ENCODE results near the gene HTD2.
A peak's percentile ranks its signal among the peaks of the same experiment; 100 is the strongest.
"Not testable (repeated sequence)": the region's sequence is repeated elsewhere in the genome, so short reads cannot be mapped to it uniquely, and the experiment has no call there.

Gene HTD2

DNA sequence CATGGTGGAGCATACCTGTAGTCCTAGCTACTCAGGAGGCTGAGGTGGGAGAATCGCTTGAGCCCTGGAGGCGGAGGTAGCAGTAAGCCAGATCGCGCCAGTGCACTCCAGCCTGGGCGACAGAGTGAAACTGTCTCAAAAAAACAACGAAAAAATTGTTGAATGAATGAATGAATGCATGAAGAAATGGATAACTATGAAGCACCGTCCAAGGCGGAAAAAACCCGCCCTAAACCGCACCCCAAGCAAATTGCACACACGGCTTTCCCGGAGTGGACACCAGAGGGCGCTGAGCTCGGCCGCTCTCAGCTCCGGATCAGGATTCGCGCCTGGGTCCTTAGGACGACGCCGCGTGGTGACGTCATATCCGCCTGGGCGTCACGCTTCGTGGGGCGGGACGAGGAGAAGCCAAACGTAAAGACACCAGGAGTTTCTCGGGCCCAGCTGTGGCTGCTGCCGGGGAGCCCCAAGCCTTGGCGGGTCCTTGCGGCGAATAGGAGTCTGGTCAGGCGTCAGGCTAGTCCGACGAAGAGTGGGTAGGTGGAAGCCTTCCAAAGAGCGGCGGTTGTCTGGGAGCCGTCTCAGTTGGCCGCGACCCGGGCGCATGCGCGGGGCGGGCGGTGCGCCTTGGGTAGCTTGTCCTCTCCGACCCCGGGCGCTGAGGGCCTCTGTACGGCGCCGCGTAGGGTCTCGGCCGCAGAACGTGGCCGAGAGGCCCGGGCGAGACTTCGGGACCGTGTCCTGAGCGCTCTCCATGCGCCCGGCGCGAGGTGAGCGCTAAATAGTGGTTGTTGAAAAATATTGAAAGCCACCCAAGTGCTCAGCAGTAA, at the start of gene HTD2, which contains the start of gene RPP14:
Gene HTD2, plus strand, starts transcription at position 639 of the 830 bp plus-strand sequence. CDS start 11,094 bp downstream, outside the sequence.
Gene RPP14, plus strand, starts transcription at position 364 of the 830 bp plus-strand sequence. CDS start 4,085 bp downstream, outside the sequence.
- peak; percentile 83 for DNase-seq

DNA sequence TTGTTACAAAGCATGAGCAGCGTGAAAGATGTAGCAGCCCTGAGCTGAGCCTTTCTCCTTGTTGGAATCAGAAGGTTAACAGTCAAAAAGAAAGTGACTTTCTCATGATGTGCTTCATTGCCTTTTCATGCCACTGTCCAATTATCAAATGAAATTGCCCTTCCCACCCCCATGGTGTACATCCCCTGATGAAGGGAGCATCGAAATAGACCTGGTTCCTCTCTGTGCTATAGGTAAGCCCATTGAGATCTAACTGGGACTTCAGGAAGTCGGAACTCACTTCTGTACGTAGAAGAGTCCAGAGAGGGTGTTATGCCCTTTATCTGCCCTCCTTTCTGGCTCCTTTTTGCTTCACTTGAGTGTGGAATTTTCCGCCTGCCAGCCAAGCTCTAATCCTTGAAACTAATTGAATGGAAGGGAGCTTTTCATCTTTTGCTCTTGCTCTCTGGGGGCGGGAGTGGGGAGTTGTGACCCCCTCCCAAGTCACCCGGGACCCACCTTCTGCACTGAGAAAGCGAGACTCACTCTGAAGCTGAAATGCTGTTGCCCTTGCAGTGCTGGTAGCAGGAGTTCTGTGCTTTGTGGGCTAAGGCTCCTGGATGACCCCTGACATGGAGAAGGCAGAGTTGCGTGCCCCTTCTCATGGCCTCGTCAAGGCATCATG, 47.8 kb upstream of the HTD2 start:
- no peak for DNase-seq

DNA sequence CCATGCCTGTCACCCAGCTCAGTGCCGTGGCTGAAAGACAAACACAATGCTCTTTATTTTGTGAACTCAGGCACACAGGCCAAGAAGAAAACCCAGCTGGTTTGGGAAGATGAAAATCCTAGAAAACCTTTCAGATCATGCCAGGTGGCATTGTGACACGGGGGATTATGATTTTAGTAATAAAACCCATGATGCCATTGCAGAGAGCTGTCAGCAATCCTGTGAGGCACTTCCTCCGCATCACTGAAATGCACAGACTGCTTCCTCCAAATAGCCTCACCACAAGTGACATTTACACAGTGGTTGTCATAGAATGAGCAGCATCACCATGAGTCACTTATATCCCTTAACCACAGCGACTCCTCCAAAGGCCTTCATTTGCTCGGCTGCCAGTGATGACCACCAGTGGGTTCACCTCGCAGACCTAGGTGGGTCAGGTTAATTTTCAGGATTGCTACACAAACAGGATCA, 46.0 kb upstream of the HTD2 start:
- DNase-seq, result no peak

DNA sequence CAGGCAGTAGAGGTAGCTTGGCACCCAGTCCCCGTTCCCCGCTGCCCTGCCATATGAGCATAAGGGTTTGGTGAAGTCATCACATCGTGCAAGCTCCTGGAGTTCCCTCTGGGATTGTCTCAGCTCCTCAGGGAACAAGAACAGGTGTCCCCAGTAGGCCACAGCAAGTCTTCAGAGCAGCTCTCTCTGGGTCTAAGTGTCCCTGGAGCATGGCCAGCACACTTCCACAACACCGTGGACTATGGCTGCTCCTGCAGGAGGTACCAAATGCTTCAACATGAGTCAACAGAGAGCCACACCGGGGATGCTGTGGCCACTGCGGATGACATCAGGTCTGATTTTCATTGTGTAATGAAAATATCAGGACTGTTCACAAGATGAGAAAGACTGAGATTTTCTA, 45.6 kb upstream of the HTD2 start:
- no peak for DNase-seq

DNA sequence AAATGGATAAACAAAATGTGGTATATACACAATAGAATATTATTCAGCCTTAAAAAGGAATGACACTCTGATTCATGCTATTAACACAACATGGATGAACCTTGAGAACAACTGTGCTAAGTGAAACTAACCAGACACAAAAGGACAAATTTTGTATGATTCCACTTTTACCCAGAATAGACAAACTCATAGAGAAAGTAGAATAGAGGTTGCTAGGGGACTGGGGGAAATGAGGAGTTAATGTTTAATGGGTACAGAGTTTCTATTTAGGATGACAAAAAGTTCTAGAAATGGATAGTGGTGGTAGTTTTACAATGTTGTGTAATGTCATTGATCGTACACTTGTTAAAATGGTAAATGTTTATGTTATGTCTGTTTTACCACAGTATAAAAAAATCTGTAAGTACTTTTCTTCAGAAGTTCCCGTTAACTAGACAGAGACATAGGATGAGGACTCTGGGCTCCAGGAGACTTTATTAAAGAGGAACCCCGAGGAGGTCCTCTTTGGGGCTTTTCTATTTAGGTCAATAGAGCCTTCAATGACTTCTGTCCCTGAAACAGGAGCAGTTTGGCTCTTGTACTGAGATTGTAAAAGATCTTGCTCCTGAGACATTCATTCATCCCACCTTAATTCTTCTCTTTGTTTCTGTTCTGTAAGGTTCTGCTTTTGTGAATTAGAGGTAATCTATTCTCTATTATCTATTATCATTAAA, 44.2 kb upstream of the HTD2 start:
- DNase-seq, result no peak

DNA sequence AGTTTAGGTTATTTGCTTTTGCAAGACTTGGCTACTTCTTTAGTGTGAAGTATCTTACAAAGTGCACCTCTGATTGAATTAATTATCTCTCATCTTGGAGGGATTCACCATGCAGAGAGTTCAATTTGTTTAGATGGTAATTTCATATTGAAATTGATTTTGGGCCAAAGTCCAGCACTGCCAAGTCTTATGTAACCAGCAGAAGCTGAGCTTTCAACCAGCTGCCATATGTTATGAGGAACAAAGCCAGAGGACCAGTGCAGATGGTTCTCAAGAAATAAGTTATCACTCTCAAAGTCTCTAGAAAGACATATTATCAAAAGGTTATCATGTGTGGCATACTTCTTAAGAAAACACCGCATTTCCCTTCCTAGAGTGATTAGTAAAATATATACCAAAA, 39.7 kb upstream of the HTD2 start:
- no peak for DNase-seq

DNA sequence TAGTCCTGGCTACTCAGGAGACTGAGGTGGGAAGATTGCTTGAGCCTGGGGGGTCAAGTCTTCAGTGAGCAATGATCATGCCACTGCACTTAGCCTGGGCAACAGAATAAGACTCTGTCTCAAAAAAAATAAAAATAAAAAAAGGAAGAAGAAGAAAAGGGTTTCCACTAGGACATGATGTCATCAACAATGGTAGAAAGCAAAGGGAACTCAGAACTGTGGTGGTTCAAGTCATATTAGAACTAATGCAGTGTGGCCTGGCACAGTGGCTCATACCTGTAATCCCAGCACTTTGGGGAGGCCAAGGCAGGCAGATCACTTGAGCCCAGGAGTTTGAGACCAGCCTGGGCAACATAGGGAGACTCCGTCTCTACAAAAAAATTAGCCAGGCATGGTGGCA, 38.8 kb upstream of the HTD2 start:
- DNase-seq, result not testable (repeated sequence)

DNA sequence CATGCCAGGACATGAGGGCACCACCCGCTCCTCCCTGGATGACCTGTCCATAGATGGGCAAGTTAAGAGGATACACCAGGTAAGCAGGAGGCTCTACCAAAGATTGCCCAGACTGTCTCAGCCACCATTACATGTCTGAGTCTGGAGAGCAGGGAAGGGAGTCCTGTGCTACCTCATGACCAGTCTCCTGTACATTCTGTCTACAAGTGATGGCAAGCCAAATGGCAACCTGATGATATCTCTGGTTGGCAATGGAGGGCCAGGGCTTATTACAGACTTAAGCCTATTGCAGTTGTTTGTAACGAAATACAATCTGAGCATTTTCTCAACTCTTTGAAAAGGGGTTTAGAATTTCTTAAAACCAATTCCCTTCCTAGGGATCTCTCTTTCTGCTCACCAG, 37.0 kb upstream of the HTD2 start:
- no peak for DNase-seq

DNA sequence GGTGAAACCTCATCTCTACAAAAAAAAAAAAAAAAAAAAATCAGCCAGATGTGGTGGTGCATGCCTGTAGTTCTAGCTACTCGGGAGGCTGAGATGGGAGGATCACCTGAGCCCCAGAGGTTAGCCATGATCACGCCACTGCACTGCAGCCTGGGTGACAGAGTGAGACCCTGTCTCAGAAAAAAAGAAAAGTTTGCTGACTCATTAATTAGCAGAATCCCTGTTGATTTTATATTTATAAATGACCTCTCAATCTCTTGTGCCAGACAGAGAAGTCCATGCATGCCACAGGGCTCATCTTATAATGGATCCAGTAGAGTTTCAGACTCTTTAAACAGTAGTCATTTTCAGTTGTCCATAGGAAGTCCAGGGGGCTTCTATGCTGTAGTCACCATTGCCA, 35.8 kb upstream of the HTD2 start:
- no peak for DNase-seq

DNA sequence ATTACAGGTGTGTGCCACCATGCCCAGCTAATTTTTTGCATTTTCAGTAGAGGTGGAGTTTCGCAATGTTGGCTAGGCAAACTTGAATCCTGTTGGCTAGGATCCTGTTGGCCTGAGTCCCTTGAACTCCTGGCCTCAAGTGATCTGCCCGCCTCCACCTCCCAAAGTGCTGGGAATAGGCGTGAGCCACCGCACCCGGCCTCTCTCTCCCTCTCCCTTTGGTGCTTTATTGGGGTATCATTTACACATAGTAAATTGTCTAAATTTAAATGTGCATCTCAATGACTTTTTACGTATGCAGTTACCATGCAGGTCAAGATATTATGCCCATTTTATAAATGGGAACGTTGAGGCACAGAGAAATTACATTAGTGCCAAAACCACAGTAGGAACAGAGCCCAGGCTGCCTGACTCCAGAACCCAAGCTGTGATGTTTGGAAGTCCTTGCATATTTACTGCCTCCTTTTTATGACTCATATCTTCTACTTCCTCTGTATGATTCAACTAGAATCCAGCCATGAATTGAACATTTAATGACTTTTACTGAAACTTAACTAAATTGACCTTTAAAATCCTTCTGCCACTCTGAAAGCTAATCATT, 34.3 kb upstream of the HTD2 start:
- DNase-seq, result no peak

DNA sequence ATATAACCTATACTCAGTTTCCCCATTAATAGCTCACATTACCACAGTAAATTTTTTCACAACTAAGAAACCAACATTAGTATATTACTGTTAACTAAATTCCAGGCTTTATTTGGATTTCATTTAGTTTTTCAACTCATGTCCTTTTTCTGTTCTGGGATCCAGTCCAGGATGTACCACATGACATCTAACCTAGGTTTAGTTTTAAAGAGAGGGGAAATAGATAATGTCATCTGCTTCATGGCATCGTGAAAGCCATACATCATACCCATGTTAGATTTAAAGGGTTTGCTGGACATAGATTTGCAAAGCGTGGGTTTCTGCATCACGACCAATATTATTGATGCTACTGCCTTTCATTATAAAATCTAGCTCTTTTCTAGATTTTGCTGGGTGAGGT, 33.4 kb upstream of the HTD2 start:
- DNase-seq, result no peak

DNA sequence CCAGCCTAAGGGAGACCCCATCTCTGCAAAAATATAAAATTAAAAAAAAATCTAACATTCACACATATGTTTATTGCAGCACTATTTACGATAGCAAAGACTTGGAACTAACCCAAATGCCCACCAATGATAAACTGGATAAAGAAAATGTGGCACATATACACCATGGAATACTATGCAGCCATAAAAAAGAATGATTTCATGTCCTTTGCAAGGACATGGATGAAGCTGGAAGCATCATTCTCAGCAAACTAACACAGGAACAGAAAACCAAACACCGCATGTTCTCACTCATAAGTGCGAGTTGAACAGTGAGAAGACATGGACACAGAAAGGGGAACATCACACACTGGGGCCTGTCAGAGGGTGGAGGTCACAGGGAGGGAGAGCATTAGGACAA, 33.0 kb upstream of the HTD2 start:
- DNase-seq, result not testable (repeated sequence)

DNA sequence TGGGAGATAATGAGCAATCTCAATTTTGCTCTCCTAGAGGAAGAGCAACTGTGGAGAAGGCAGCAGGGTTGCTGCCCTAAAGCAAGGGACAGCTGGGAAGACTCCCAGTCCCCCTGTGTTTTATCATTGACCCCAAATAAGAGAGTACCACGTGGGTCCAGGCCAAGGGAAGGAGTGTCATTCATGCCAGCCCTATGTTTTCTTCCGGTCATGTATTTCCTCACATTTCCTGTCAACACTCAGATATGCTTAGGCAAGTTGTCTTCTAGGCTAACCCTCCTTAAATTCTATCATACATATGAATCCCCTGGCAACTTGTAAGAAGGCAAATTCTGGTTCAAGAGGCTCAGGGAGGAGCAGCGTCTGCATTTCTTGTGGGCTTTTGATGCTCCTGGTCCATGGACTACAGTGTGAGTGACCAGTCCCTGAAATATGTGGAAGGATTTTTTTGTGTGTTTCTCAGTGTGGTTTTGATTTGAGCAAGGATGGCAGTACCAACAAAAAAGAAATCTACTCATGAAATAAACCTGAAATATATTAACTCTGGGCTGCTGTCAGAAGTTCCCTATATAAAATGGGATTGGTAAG, 32.2 kb upstream of the HTD2 start:
- DNase-seq, result no peak

DNA sequence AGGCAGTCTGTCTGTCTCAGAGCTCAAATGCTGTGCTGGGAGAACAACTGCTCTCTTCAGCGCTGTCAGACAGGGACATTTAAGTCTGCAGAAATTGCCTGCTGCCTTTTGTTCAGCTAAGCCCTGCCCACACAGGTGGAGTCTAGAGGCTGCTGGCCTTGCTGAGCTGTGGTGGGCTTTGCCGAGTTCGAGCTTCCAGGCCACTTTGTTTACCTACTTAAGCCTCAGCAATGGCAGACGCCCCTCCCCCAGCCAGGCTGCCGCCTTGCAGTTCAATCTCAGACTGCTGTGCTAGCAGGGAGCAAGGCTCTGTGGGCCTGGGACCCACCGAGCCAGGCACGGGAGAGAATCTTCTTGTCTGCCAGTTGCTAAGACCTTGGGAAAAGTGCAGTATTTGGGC, 25.3 kb upstream of the HTD2 start:
- DNase-seq, result no peak

DNA sequence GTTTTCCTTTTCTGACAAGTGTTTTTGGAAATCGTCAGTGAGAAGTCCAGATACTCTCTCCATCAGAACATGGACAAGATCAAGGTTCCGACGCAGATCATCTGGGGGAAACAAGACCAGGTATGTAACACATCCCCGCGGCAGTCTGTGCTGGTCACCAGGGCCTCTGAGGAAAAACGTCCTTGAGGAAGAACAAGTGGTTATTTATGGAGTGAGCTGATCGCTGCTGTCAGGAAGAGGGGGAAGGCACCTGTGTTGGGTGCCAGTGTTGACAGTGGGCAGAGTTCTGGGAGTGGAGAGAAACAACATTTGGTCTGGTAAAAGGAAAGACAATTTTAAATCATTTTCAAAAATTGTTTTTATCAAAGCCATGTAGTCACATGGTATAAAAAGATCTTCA, 21.0 kb upstream of the HTD2 start:
- DNase-seq, result no peak

DNA sequence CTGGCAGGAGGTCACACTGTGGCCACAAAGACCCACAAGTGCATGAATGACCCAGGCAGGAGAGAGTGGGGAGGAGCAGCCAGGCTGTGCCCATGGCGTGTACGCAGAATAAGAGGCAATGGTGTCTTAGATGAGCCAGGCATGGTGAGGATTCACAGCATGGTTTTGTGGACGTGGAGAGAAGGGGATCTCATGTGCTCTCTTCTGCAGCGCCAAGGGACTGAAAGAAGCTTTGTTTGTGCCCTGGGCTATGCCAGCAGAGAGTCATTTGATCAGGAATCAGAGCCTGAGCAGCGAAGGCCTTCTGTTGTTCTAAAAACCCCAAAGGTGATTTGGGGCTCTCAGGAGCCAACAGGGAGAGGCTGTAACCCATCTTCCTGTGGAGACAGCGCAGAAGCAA, 19.0 kb upstream of the HTD2 start:
- DNase-seq, result no peak

DNA sequence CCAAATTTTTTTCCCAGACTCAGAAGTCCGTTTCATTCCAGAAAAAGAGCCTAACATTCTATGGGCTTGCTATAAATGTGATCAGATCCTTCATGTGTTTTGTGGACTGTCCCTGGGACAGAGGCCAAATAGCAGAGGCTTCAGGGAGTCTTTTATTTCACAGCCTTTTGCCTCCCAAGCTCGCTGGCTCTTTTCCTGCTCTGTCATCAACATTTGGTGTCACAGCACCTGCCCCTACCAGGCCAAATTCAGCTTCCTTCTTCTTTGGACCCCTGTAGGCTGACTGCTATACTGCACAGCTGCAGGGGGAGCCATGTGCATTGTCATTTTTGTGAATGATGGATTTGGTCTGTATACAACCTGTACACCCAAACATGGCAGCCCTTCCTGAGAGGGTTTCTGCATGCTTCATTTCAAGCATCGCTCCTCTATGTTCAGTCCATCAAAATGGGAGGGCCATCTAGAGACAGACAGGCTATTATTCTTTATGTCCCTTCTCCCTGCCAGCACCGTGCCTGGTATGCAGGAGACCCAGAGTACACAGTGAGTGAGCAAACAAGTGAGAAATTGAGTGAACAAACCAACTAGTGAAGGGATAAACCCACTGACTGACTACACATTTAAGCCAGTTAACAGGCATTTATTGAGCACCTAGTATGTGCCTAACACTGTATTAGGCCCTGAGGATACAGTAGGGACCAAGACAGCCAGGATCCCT, 18.1 kb upstream of the HTD2 start:
- no peak for DNase-seq

DNA sequence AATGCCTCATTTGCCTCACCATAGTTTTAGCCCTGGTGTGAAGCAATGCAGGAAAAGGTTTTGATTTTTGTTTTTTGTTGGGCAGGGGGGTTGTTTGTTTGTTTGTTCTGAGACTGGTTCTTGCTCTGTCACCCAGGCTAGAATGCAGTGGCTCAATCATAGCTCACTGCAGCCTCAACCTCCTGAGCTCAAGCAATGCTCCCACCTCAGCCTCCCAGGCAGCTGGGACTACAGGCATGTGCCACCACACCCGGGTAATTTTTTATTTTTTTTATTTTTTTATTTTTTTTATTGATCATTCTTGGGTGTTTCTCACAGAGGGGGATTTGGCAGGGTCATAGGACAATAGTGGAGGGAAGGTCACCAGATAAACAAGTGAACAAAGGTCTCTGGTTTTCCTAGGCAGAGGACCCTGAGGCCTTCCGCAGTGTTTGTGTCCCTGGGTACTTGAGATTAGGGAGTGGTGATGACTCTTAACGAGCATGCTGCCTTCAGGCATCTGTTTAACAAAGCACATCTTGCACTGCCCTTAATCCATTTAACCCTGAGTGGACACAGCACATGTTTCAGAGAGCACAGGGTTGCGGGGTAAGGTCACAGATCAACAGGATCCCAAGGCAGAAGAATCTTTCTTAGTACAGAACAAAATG, 17.2 kb upstream of the HTD2 start:
- not testable (repeated sequence) for DNase-seq

DNA sequence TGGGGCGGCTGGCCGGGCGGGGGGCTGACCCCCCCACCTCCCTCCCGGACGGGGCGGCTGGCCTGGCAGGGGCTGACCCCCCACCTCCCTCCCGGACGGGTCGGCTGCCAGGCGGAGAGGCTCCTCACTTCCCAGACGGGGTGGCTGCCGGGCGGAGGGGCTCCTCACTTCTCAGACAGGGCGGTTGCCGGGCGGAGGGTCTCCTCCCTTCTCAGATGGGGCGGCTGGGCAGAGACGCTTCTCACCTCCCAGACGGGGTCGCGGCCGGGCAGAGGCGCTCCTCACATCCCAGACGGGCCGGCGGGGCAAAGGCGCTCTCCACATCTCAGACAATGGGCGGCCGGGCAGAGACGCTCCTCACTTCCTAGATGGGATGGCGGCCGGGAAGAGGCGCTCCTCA, 15.9 kb upstream of the HTD2 start:
- DNase-seq, result not testable (repeated sequence)

DNA sequence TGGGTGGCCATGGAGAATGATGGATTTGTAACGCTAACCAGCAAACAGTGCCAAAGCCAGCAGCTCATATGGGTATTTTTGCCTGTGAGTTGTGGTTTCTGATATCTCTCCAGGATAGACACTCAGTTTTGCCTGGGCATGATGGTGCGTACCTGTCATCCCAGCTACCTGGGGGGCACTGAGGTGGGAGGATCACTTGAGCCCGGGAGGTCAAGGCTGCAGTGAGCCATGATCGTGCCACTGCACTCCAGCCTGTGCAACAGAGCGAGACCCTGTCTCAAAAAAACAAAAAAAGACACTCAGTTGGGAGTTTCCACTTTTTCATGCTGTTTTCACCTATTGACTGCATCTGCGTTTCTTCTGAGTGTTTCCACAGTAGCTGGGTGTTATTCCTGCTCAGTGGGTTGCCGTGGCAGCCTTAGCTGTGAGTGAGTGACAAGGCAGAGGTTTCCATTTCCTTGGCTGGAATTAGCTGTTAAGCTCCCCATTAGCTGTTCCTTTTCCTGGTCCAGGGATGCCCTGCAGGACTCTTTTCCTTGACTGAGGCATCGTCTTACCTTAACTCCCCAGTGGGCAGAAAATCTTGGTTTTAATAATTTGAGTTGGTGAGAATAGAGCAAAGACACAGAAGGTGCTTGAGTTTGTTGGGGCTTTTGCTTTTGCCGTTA, 14.5 kb upstream of the HTD2 start:
- DNase-seq, result no peak

DNA sequence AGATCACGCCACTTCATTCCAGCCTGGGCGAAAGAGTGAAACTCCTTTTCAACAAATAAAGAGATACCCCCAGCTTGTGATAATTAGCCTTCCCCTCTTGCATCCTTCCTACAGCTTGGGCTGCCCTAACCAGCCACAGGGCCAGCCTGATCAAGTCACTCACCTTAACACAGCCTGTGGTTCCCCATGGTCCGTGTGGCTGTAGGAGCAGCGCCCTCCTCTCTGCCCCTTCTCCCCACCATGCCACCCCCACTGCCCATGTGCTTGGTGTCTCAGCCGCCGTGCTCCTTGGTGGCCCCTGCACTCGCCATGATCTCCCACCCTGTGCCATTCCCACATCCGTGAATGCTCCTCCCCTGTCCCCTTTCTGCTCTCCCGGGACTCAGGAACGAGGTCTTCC, 13.5 kb upstream of the HTD2 start:
- no peak for DNase-seq
